GM19468 (cell line): ENCODE results near the gene DYNC2H1.

Experiments used
- ATAC-seq: cut with Tn5 transposase; IDR thresholded peaks from one replicate; pipeline ENCODE4 v1.9.1; 2021; ENCODE audit warnings: mild to moderate bottlenecking, moderate library complexity, moderate number of reproducible peaks; ENCODE audit not compliant: unreplicated experiment; ENCODE audit errors: extremely low read depth

Gene DYNC2H1

GRCh38 chr11:103108933-103109817 lies at the start of gene DYNC2H1:
Gene DYNC2H1, plus strand, starts transcription at chr11:103109426. Its CDS starts 149 bp downstream, at chr11:103109575.
- peak; percentile 100 for ATAC-seq

DNA sequence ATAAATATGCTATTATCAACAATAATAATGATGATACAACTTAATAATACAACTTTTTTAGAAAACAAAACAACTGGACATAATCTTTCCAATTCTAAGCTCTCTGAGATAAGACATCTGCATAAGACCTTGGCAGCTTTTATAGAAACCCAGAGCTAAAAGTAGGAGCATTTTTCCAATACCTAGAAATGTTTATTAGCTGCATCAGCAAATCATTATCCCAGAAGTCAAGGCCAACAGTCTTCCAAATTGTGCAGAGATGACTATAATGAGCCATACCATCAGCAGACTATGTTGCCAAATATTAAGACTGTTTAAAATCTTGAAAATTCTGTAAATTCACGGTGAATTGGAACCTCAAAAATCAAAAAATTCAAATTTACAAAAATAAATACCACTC lies 47.6 kb upstream of the DYNC2H1 start:
- ATAC-seq = no peak

DNA sequence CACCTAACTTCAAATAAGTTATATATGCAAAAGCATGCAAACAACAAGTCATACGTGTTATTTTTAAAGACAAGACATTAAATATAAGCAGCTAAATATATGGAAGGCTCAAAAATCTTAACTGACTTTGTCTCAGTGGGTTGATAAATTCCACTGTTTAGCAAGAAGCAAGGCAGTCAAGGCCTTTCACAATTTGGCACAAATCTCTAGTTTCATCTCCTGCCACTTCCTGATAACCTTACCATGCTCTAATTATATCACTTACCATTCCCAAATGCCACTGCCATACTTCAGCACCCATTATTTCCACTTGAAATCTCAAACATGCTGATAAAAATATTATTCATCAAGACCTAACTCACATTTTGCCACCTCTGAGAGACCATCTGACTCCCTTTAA lies 42.1 kb upstream of the DYNC2H1 start:
- no peak for ATAC-seq

GRCh38 chr11:103069367-103069766 lies 39.9 kb upstream of the DYNC2H1 start:
- ATAC-seq = no peak

DNA sequence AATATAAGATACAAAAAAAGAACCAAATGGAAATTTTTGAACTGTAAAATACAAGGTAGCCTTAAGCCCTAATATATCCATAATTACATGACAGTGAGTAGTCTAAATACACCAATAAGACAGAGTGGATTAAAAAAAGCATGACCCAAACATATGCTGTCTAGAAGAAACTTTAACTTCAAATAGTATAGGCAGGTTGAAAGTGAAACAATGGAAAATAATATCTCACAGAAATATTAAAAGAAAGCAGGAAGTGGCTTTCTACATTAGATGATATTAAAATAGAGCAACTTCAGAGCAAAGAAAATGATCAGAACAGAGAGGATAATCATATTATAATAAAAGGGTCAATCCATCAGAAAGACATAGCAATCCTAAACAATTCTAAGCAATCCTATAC lies 39.1 kb upstream of the DYNC2H1 start:
- ATAC-seq = no peak

DNA sequence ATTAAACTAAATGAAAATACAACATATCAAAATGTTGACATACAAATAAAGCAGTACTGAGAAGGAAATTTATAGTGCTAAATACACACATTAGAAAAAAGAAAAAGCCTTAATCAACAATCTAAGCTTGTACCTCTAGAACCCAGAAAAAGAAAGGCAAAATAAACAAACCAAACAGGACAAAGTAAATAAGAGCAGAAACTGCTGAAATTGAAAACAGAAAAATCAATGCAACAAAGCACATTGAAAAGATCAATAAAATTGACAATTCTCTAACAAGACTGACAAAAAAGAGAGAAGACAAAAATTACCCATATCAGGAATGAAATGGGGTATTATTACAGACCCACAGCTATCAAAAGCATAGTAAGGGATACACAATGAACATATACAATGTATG lies 38.2 kb upstream of the DYNC2H1 start:
- ATAC-seq = no peak

GRCh38 chr11:103076361-103076760 lies 32.9 kb upstream of the DYNC2H1 start:
- no peak for ATAC-seq

- ATAC-seq = no peak
These were observed 31.7 kb upstream of the DYNC2H1 start for GRCh38 chr11:103077554-103077953.

- ATAC-seq = no peak
These were observed 30.5 kb upstream of the DYNC2H1 start for GRCh38 chr11:103078710-103079109.

DNA sequence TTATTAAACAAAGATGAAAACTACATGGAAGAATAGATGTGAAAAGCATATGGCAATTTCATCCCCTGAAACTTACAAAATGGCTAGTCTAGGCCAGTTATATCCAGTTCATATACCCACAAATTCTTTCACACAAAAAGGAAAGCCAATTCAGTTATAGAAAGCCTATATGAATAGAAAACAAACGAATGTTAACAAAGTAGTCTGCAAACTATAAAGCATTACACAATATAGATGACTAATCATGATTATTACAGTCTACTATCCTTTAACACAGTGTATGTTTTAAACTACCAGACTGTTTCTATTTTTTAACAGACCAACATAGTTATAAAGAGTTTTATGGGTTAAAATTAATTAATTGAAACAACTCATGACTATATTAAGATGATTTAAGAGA lies 29.4 kb upstream of the DYNC2H1 start:
- no peak for ATAC-seq

GRCh38 chr11:103085758-103086365 lies 23.4 kb upstream of the DYNC2H1 start:
- ATAC-seq = no peak

- no peak for ATAC-seq
These were observed 22.8 kb upstream of the DYNC2H1 start for GRCh38 chr11:103086461-103086860.

DNA sequence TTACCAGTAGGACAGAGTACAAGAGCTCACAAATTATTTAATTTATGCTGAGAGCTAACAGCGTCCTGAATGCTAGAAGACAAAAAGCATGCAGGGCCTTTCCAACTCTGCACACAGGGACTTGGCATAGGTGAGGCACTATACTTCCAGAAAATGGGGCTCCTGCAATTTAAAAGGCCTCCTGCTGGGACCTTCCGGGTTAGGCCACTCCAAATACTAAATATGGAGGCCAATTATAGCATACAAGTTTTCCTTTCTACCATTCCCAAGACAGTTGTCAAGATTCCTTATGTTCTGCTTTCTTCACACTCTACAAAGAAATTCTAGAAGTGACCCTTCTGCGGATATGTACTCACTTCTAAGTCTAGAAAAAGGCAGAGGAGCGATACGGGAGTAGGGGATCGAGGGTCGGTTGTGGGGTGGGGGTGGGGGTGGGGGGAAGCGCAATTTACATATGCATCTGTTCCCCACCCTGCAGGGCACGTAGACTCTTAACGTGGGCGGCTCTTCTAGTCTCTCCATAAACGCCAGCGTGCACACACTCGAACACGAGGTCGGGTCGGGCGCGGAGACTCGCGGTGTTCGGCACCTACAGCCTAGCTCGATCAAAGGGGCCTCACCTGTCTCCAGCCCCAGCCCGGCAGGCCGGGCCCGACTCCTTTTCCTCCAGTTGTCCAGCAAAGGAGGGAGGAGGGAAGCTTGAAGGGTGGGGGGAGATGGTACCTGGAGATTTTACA lies 18.0 kb upstream of the DYNC2H1 start:
- ATAC-seq = peak; percentile 14

- peak; percentile 100 for ATAC-seq
These were observed 17.3 kb upstream of the DYNC2H1 start, which contains the start of gene DCUN1D5 for GRCh38 chr11:103091801-103092524. Gene DCUN1D5, minus strand, starts transcription at chr11:103092160. Its CDS starts 288 bp downstream, at chr11:103091872.

DNA sequence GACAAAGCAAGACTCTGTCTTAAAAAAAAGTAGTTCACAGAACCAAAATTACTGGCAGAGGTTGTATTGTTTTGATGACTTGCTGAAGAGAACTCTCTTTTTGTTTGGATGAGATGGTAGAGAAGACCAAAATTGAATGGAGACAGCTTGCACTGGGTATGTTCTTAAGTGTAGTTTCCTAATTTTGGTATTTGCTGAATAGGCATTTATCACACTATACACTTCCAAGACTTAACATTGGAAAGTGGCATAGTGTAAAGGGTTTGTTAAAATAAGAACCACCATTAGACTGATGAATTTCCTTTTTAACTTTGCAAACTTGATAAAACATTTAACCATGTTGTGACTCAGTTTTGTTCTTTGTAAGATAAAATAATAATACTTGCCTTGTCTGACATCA lies 11.9 kb upstream of the DYNC2H1 start:
- ATAC-seq = no peak

- no peak for ATAC-seq
These were observed 677 bp downstream of the DYNC2H1 start for GRCh38 chr11:103109818-103110388.

DNA sequence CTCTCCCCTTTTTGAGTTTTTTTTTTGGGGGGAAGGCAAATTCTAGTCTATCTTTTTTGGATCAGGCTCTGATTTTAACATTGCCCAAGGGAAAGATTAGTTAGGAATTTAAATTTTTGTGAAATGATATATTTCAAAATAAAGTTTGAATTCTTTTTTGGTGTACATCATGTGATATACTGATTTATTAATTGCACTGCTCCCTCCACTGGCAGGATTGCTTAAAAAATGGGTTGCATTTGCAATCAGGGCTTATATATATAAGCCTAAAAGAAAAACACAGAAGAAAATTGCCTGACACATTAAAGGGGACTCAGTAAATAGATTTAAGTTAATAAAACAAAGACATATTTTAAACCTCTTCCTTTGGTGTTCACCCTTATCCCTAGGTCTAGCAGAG lies 1.2 kb downstream of the DYNC2H1 start:
- no peak for ATAC-seq

- no peak for ATAC-seq
These were observed 2.2 kb downstream of the DYNC2H1 start for GRCh38 chr11:103111400-103111799.

DNA sequence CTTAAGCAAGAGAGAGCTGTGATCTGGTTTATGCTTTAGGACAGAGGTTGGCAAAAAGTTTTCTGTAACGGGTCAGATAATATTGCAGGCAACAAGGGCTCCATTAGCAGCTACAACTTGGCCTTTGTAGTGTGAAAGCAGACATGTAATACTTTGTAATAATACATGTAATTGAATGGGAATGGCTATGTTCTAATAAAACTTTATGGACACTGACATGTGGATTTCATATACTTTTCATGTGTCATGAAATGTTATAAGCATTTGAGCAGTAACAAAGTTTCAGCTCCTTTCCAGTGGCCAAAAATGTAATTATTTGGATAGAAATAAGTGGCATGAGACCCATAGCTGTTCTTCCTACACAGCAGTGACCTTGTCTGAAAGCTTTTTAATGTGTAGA lies 3.1 kb downstream of the DYNC2H1 start:
- no peak for ATAC-seq

DNA sequence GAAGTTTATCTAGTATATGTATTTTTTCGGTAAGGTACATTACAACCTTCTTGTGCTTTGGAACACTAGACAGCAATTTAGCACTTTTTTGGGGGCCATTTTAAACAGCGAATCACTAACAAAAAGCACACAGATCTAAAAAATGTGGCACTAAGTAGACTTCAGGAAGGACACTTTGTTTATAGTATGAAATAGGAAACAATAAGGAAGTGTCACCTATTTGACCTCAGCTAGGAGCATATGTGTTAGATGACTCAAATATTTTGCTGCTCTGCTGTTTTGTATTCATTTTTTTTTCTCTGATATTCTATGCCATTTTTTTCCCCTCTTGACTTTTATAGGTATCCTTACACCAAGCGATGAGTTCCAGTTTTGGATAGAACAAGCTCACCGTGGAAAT lies 5.6 kb downstream of the DYNC2H1 start:
- ATAC-seq = no peak
